Activated CD8-positive, alpha-beta T cell treated with anti-CD3 and anti-CD28 coated beads for 36 hours (primary cell): ENCODE measurements around the gene PCGF5. TPM values are rescaled to one million over a fixed set of nuclear protein-coding genes. Genes with fewer than 3 reads are reported as not detected.

ENCODE experiments used
- ATAC-seq: fragments of 200-7000 bp; cut with Tn5 transposase; one replicate; pipeline ENCODE4 v1.10.0; 2021; ENCODE audit warnings: mild to moderate bottlenecking, moderate library complexity
- CTCF ChIA-PET: fragments of 350-600 bp; sonication (Branson Sonifier 250); formaldehyde crosslinking; loops from one replicate; lab custom pipeline; 2021; ENCODE audit warnings: antibody characterized with exemption; lab: Charles Lee
- POLR2A ChIA-PET: fragments of 350-600 bp; sonication (Branson Sonifier 250); formaldehyde crosslinking; loops from one replicate; lab custom pipeline; 2021; ENCODE audit warnings: antibody characterized with exemption; lab: Charles Lee
- DNase-seq: peaks from one replicate; pipeline ENCODE4 v3.0.0-alpha.2; 2020
- H3K27ac Mint-ChIP-seq: one replicate; pipeline ENCODE4 v1.8.0; 2021; ENCODE audit warnings: mild to moderate bottlenecking, mixed read lengths
- H3K27me3 Mint-ChIP-seq: one replicate; pipeline ENCODE4 v1.8.0; 2021; ENCODE audit warnings: mixed read lengths
- H3K36me3 Mint-ChIP-seq: one replicate; pipeline ENCODE4 v1.8.0; 2021; ENCODE audit warnings: low read depth, mixed read lengths
- H3K4me1 Mint-ChIP-seq: one replicate; pipeline ENCODE4 v1.8.0; 2021; ENCODE audit warnings: low read depth, mixed read lengths
- H3K4me3 Mint-ChIP-seq: one replicate; pipeline ENCODE4 v1.8.0; 2021; ENCODE audit warnings: mild to moderate bottlenecking, moderate library complexity, mixed read lengths
- H3K9me3 Mint-ChIP-seq: one replicate; pipeline ENCODE4 v1.8.0; 2021; ENCODE audit warnings: mixed read lengths
- intact Hi-C: fragments of 100-400 bp; cut with micrococcal nuclease; formaldehyde crosslinking; loops from one replicate; pipeline ENCODE4 v1.10.0; 2022
- total RNA-seq, 2 experiments: library from RNA; stranded (reverse); gene quantifications; one replicate each; pipeline ENCODE4 v1.2.3, GENCODE V29; 2021
- TF ChIP-seq, protein P1 (sequence below): fragments of 200-600 bp; IDR thresholded peaks from one replicate; pipeline ENCODE4 v1.8.0; 2022; ENCODE audit warnings: antibody characterized with exemption, mild to moderate bottlenecking

Gene PCGF5
- total RNA-seq, 2 experiments from 2014 or later = 34.8 to 36.9 TPM

DNA sequence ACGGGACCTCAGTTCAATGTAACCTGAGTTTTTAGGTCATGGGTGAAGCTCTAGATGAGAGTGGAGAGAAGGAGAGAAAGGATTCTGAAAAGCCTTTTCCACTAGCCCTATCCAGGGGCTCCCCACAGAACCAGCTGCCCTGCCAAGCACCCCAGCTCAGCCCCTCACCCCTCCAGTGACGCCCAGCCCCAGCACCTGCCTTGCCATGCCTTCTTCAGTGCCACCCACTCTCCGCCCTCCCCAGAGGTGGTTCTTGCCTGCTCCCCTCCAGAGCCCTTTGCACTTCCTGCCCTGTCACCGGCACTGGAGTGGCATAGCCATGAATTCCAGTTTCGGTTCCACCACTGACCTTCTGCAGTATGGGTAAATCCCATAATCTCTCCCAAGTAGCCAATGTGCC lies 70.1 kb downstream of the PCGF5 start:
- no peaks in the 10 kb centered on the region for H3K36me3 Mint-ChIP-seq
- intact Hi-C loops = no loop called here
- no peaks in the 10 kb centered on the region for H3K9me3 Mint-ChIP-seq
- no peak for DNase-seq
- no peak overlapping the region for H3K4me3 Mint-ChIP-seq
- no peaks in the 10 kb centered on the region for H3K4me1 Mint-ChIP-seq
- ChIA-PET CTCF (interaction anchor here (0.9 to 5.3 kb wide), 5 partner anchors 8 to 379 kb away, joined by 3 to 35 read pairs (median 3); no protein-coding TSS in a partner anchor), POLR2A (no interaction called here)
- no peak for ATAC-seq
- TF ChIP-seq, protein P1, sequence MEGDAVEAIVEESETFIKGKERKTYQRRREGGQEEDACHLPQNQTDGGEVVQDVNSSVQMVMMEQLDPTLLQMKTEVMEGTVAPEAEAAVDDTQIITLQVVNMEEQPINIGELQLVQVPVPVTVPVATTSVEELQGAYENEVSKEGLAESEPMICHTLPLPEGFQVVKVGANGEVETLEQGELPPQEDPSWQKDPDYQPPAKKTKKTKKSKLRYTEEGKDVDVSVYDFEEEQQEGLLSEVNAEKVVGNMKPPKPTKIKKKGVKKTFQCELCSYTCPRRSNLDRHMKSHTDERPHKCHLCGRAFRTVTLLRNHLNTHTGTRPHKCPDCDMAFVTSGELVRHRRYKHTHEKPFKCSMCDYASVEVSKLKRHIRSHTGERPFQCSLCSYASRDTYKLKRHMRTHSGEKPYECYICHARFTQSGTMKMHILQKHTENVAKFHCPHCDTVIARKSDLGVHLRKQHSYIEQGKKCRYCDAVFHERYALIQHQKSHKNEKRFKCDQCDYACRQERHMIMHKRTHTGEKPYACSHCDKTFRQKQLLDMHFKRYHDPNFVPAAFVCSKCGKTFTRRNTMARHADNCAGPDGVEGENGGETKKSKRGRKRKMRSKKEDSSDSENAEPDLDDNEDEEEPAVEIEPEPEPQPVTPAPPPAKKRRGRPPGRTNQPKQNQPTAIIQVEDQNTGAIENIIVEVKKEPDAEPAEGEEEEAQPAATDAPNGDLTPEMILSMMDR = no peak
- no peak overlapping the region for H3K27ac Mint-ChIP-seq
- H3K27me3 Mint-ChIP-seq = peaks cover 6% of the 10 kb centered on the region

DNA sequence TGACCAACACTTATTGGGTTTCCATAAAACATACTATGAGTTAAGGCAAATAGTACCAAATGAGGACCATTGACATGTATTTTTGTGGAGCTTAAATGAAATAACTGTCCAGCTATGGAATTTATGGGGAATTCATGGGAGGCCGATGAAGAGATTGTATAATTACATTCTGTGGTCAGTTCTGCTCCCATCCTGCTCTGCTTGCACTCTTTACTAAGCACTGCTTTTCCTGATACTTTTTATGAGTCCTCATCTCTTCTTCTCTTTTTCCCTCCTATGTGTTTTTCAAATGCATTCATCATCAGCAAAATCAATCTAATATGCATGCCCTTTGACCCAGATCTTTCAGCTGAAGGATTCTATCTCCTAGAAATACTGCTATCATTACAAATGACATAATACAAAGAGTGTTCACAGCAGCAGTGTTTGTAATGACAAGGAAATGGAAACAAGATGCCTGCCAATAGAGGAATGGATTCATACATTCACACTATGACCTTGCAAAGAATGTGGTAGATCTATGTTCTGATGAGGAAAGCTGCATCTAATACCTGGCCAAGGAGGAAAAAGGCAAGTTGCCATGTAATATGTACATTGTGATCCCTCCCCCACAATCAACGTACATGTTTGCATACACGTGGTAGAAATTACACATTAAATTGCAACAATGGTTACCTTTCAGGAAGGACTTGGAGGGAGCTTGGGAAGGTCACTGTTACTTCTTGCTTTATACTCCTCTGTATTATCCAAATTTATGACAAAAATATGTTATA lies 73.9 kb downstream of the PCGF5 start:
- ChIA-PET POLR2A (no interaction called here), CTCF (interaction anchor here (0.7 to 6.7 kb wide), 3 partner anchors 227 to 340 kb away, joined by 3 to 139 read pairs (median 3); partner anchors contain the start of gene PPP1R3C)
- intact Hi-C loops = no loop called here
- DNase-seq (no peak), ATAC-seq (no peak)
- H3K9me3 Mint-ChIP-seq = no peaks in the 10 kb centered on the region
- TF ChIP-seq, protein P1 = no peak
- H3K36me3 Mint-ChIP-seq = no peaks in the 10 kb centered on the region
- peaks cover 9% of the 10 kb centered on the region for H3K4me1 Mint-ChIP-seq
- no peak overlapping the region for H3K27ac Mint-ChIP-seq
- no peak overlapping the region for H3K4me3 Mint-ChIP-seq
- H3K27me3 Mint-ChIP-seq = peaks cover 9% of the 10 kb centered on the region

GRCh38 chr10:91295346-91295745 lies 74.9 kb downstream of the PCGF5 start:
- Mint-ChIP-seq H3K4me3 (no peak overlapping the region), H3K9me3 (no peaks in the 10 kb centered on the region), H3K4me1 (peaks cover 9% of the 10 kb centered on the region), H3K36me3 (no peaks in the 10 kb centered on the region), H3K27me3 (peaks cover 9% of the 10 kb centered on the region), H3K27ac (no peak overlapping the region)
- ChIA-PET POLR2A (no interaction called here), CTCF (interaction anchor here (1.2 to 6.7 kb wide), 4 partner anchors 10 to 384 kb away, joined by 4 to 139 read pairs (median 20); partner anchors contain the start of gene PPP1R3C)
- intact Hi-C loops = loop anchor here (5.0 kb wide), 3 partner anchors 92 to 617 kb away; partner anchors contain the start of gene PPP1R3C
- no peak for DNase-seq
- TF ChIP-seq, protein P1 = no peak
- no peak for ATAC-seq

GRCh38 chr10:91296471-91296870 lies 76.0 kb downstream of the PCGF5 start:
- Mint-ChIP-seq H3K36me3 (no peaks in the 10 kb centered on the region), H3K27me3 (peaks cover 9% of the 10 kb centered on the region), H3K9me3 (no peaks in the 10 kb centered on the region), H3K4me3 (no peak overlapping the region), H3K4me1 (peaks cover 9% of the 10 kb centered on the region), H3K27ac (no peak overlapping the region)
- TF ChIP-seq, protein P1 = no peak
- intact Hi-C loops = loop anchor here (5.0 kb wide), 3 partner anchors 91 to 616 kb away; partner anchors contain the start of gene PPP1R3C
- DNase-seq (no peak), ATAC-seq (no peak)
- ChIA-PET CTCF (interaction anchor here (0.9 to 6.7 kb wide), 8 partner anchors 9 to 385 kb away, joined by 3 to 139 read pairs (median 4); partner anchors contain the start of gene PPP1R3C), POLR2A (interaction anchor here (0.8 kb wide), 1 partner anchor 627 kb away, joined by 3 read pairs; the partner anchor contains the start of gene BTAF1)
